ENCODE measurements around the gene SLC35G6. TPM values are rescaled to one million over a fixed set of nuclear protein-coding genes. Genes with fewer than 3 reads are reported as not detected.

SLC35G6 gene
- total RNA-seq, 1 experiment from 2014 or later: not detected

- BruUV-seq (replicated peaks): no TSS peak
- POLR2A ChIA-PET: interaction anchor here (0.5 to 0.6 kb wide), 2 partner anchors 34 to 45 kb away, joined by 4 to 18 read pairs; partner anchors contain the start of gene POLR2A
Measured at GRCh38 chr17:7438656-7439460, 42.4 kb upstream of the SLC35G6 start.

GRCh38 chr17:7439462-7440112, 41.7 kb upstream of the SLC35G6 start, which contains the start of gene FGF11:
FGF11 (plus strand) TSS chr17:7439512; CDS start chr17:7439621, 109 bp downstream.
- Histone ChIP-seq H3K4me1 (ENCODE audit: control insufficient read depth, insufficient read depth, low read length) (peaks cover 17% of the 10 kb centered on the region), H3K27ac (ENCODE audit: low read length) (peak within 1 kb of the TSS; percentile 70), H3K9me3 (ENCODE audit: control insufficient read depth, insufficient read depth, low read depth, low read length) (no peaks in the 10 kb centered on the region), H3K4me3 (ENCODE audit: low read depth in 2 of 2, low read length in 2 of 2) (peak within 1 kb of the TSS; percentile 51 to 73), H3K27me3 (ENCODE audit: control insufficient read depth, insufficient read depth, low read length) (no peaks in the 10 kb centered on the region), H3K36me3 (ENCODE audit: control insufficient read depth, insufficient read depth, low read length) (no peaks in the 10 kb centered on the region)
- POLR2A ChIA-PET: interaction anchor here (0.6 kb wide), 1 partner anchor 45 kb away, joined by 4 read pairs; the partner anchor contains the start of gene POLR2A
- BruUV-seq (replicated peaks): no TSS peak
- intact Hi-C loops (cut with micrococcal nuclease; ENCODE audit: unreplicated experiment) (loop anchor here (10.0 kb wide), 1 partner anchor 85 kb away; the partner anchor contains the start of genes KCTD11 and TMEM95), in situ Hi-C loops (cut with HindIII; ENCODE audit: low pct_unique_long_range_greater_than_20kb, low sequenced_read_pairs) (no loop called here)
- TF ChIP-seq CTCF (IDR thresholded peaks at IDR 0.05) (no peak), POLR2AphosphoS5 (IDR thresholded peaks at IDR 0.05; ENCODE audit: low read depth, low read length) (0 out of 2 replicates have a peak, but pooled peaks have one; percentile 30)
- CTCF ChIA-PET: no interaction called here
- ATAC-seq: no peak
- no peak for DNase-seq (ENCODE audit: low read depth, low spot score)

More at GRCh38 chr17:7438656-7439460, 42.4 kb upstream of the SLC35G6 start:
- H3K27me3 ChIP-seq (ENCODE audit: control insufficient read depth, insufficient read depth, low read length): no peaks in the 10 kb centered on the region
- H3K27ac ChIP-seq (ENCODE audit: low read length): no peak overlapping the region
- H3K36me3 ChIP-seq (ENCODE audit: control insufficient read depth, insufficient read depth, low read length): no peaks in the 10 kb centered on the region
- in situ Hi-C loops (cut with HindIII; ENCODE audit: low pct_unique_long_range_greater_than_20kb, low sequenced_read_pairs): no loop called here
- H3K4me3 ChIP-seq (ENCODE audit: low read depth in 2 of 2, low read length in 2 of 2): peak overlapping the region in 1 of 2 experiments; percentile 51; a peak in 1 of 4 replicates
- intact Hi-C loops (cut with micrococcal nuclease; ENCODE audit: unreplicated experiment): loop anchor here (10.0 kb wide), 1 partner anchor 84 kb away; the partner anchor contains the start of genes KCTD11 and TMEM95
- H3K9me3 ChIP-seq (ENCODE audit: control insufficient read depth, insufficient read depth, low read depth, low read length): no peaks in the 10 kb centered on the region
- ATAC-seq (no peak), DNase-seq (ENCODE audit: low read depth, low spot score) (no peak)
- TF ChIP-seq SIN3A (IDR thresholded peaks at IDR 0.05; ENCODE audit: borderline replicate concordance, insufficient read depth, low read depth, low read length) (no peak), TCF7L2 (IDR thresholded peaks at IDR 0.05; ENCODE audit: low read depth, low read length) (no peak), POLR2AphosphoS5 (IDR thresholded peaks at IDR 0.05; ENCODE audit: low read depth, low read length) (no peak), CTCF (IDR thresholded peaks at IDR 0.05) (no peak)
- TF ChIP-seq, protein P1, sequence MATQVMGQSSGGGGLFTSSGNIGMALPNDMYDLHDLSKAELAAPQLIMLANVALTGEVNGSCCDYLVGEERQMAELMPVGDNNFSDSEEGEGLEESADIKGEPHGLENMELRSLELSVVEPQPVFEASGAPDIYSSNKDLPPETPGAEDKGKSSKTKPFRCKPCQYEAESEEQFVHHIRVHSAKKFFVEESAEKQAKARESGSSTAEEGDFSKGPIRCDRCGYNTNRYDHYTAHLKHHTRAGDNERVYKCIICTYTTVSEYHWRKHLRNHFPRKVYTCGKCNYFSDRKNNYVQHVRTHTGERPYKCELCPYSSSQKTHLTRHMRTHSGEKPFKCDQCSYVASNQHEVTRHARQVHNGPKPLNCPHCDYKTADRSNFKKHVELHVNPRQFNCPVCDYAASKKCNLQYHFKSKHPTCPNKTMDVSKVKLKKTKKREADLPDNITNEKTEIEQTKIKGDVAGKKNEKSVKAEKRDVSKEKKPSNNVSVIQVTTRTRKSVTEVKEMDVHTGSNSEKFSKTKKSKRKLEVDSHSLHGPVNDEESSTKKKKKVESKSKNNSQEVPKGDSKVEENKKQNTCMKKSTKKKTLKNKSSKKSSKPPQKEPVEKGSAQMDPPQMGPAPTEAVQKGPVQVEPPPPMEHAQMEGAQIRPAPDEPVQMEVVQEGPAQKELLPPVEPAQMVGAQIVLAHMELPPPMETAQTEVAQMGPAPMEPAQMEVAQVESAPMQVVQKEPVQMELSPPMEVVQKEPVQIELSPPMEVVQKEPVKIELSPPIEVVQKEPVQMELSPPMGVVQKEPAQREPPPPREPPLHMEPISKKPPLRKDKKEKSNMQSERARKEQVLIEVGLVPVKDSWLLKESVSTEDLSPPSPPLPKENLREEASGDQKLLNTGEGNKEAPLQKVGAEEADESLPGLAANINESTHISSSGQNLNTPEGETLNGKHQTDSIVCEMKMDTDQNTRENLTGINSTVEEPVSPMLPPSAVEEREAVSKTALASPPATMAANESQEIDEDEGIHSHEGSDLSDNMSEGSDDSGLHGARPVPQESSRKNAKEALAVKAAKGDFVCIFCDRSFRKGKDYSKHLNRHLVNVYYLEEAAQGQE (IDR thresholded peaks at IDR 0.05; ENCODE audit: insufficient read depth in 1 of 2, low read depth in 2 of 2, low read length in 1 of 2): no peak
- peaks cover 12% of the 10 kb centered on the region for H3K4me1 ChIP-seq (ENCODE audit: control insufficient read depth, insufficient read depth, low read length)
- CTCF ChIA-PET: no interaction called here
